Measurements from ENCODE around the gene TGFB1. TPM values are rescaled to one million over a fixed set of nuclear protein-coding genes. Genes with fewer than 3 reads are reported as not detected.

TGFB1 gene
- total RNA-seq, 1 experiment from 2014 or later: 54.6 TPM

DNA sequence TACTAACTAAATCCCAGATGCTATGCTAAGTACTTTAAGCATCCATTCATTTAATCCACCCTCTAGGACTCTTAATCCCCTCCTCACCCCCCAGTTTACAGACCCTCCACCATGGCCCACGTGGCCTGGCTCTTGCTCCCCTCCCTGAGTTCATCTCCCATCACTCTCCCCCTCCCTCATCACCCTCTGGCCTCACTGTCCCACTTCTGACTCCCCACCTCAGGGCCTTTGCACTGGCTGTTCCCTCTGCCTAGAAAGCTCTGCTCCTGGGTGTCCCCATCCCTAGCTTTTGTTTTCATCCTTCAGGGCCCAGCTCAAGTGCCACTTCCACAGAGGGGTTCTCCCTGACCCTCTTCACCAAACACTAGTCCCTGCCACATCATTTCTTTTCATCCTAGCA, 6.0 kb upstream of the TGFB1 start:
- Histone ChIP-seq H3K27ac (ENCODE audit: low read depth, low read length) (no peak overlapping the region), H3K9me2 (ENCODE audit: insufficient read depth) (no peaks in the 10 kb centered on the region), H3K9me3 (ENCODE audit: control insufficient read depth in 1 of 2, insufficient read depth in 1 of 2, low read depth in 1 of 2, low read length in 2 of 2) (no peaks in the 10 kb centered on the region), H3K79me2 (ENCODE audit: insufficient read depth, low read length) (peaks cover 6% of the 10 kb centered on the region; the same call in 1 of the 2 replicates), H3K9ac (ENCODE audit: low read length) (no peak overlapping the region), H4K20me1 (ENCODE audit: insufficient read depth) (no peaks in the 10 kb centered on the region), H3K4me3 (replicated peaks in 1 of 2; ENCODE audit: low read depth in 1 of 2, low read length in 2 of 2) (no peak overlapping the region), H2AFZ (ENCODE audit: low read depth, low read length, poor library complexity, severe bottlenecking) (no peak overlapping the region), H3K4me2 (ENCODE audit: low read length) (no peak overlapping the region), H3K4me1 (ENCODE audit: control insufficient read depth in 1 of 2, insufficient read depth in 2 of 2, low read length in 2 of 2) (peaks cover 4 to 12% of the 10 kb centered on the region in 2 experiments; a peak in 2 of 4 replicates), H3K27me3 (ENCODE audit: insufficient read depth, low read length) (no peaks in the 10 kb centered on the region), H3K36me3 (ENCODE audit: control insufficient read depth in 1 of 2, insufficient read depth in 2 of 2, low read length in 2 of 2) (no peaks in the 10 kb centered on the region)
- TF ChIP-seq RAD21 (IDR thresholded peaks at IDR 0.05; ENCODE audit: low read depth): no peak
- TF ChIP-seq TCF7L2 (IDR thresholded peaks at IDR 0.05; ENCODE audit: borderline replicate concordance, extremely low read depth, insufficient read depth, insufficient read length): no peak
- no peak for TF ChIP-seq ZFX (IDR thresholded peaks at IDR 0.05)
- TF ChIP-seq, protein P1, sequence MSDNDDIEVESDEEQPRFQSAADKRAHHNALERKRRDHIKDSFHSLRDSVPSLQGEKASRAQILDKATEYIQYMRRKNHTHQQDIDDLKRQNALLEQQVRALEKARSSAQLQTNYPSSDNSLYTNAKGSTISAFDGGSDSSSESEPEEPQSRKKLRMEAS (IDR thresholded peaks at IDR 0.05): no peak
- TF ChIP-seq SRF (IDR thresholded peaks at IDR 0.05; ENCODE audit: low read depth): no peak
- no peak for TF ChIP-seq YY1 (IDR thresholded peaks at IDR 0.05; ENCODE audit: extremely low read depth, insufficient replicate concordance, low read depth, low read length)
- TF ChIP-seq ZBTB33 (IDR thresholded peaks at IDR 0.05; ENCODE audit: extremely low read depth, insufficient replicate concordance, low read length): no peak
- TF ChIP-seq SIN3A (IDR thresholded peaks at IDR 0.05; ENCODE audit: low read depth): no peak
- TF ChIP-seq, protein P2, sequence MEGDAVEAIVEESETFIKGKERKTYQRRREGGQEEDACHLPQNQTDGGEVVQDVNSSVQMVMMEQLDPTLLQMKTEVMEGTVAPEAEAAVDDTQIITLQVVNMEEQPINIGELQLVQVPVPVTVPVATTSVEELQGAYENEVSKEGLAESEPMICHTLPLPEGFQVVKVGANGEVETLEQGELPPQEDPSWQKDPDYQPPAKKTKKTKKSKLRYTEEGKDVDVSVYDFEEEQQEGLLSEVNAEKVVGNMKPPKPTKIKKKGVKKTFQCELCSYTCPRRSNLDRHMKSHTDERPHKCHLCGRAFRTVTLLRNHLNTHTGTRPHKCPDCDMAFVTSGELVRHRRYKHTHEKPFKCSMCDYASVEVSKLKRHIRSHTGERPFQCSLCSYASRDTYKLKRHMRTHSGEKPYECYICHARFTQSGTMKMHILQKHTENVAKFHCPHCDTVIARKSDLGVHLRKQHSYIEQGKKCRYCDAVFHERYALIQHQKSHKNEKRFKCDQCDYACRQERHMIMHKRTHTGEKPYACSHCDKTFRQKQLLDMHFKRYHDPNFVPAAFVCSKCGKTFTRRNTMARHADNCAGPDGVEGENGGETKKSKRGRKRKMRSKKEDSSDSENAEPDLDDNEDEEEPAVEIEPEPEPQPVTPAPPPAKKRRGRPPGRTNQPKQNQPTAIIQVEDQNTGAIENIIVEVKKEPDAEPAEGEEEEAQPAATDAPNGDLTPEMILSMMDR (IDR thresholded peaks at IDR 0.05 in 2 of 3, conservative IDR thresholded peaks at IDR 0.05 in 1 of 3; ENCODE audit: borderline replicate concordance in 1 of 3, insufficient read depth in 1 of 3, low read depth in 2 of 3, low read length in 2 of 3): no peak
- TF ChIP-seq REST (IDR thresholded peaks at IDR 0.05; ENCODE audit: low read depth): no peak
- intact Hi-C loops (cut with micrococcal nuclease): no loop called here
- DNase-seq (ENCODE audit: low read depth, low spot score) (no peak), ATAC-seq (no peak)
- ChIA-PET POLR2A (no interaction called here), RAD21 (ENCODE audit: low non-redundant PET in 1 of 2, low total read pairs in 2 of 2, uncharacterized antibody in 2 of 2, unreplicated experiment in 2 of 2) (no interaction called here), CTCF (no interaction called here)
- BruUV-seq (replicated peaks): no TSS peak
